GM12892 (cell line): ENCODE results near the gene SMG6.
A peak's percentile ranks its signal among the peaks of the same experiment; 100 is the strongest.

Source experiments
- DNase-seq: peaks from one replicate; pipeline ENCODE4 v3.0.0; 2011; ENCODE audit not compliant: insufficient read length
- FAIRE-seq: peaks from 2 replicates; lab custom pipeline; 2011; peaks lifted over from hg19 to GRCh38; lab: Jason Lieb, UNC
- POLR2A ChIP-seq: IDR thresholded peaks from 2 replicates; pipeline ENCODE4 v1.6.1; 2011; ENCODE audit warnings: low read depth, low read length, control low read depth
- POLR2AphosphoS5 ChIP-seq: IDR thresholded peaks from 2 replicates; pipeline ENCODE4 v1.6.1; 2011; ENCODE audit warnings: low read depth, low read length, control low read depth
- TAF1 ChIP-seq: IDR thresholded peaks from 2 replicates; pipeline ENCODE4 v1.6.1; 2011; ENCODE audit warnings: low read depth, mild to moderate bottlenecking, control low read depth, low read length, borderline replicate concordance

Gene SMG6

DNA sequence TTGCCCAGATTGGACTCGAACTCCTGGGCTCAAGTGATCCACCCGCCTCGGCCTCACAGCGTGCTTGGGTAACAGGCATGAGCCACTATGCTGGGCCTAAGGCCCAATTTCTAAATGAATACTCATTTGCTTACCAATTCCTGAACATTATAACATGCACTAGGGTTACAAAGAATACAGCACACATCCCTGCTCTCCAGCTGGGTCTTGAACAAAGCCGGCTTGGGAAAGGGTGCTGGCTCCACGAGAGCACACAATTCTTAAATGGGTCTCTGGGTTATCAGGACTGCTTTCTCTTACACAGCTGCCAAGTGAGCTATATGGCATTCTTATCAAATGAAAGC is 190.3 kb downstream of the SMG6 start:
- FAIRE-seq (no peak), DNase-seq (no peak)
- TF ChIP-seq POLR2AphosphoS5 = no peak
- TF ChIP-seq POLR2A = no peak
- TF ChIP-seq TAF1 = no peak

DNA sequence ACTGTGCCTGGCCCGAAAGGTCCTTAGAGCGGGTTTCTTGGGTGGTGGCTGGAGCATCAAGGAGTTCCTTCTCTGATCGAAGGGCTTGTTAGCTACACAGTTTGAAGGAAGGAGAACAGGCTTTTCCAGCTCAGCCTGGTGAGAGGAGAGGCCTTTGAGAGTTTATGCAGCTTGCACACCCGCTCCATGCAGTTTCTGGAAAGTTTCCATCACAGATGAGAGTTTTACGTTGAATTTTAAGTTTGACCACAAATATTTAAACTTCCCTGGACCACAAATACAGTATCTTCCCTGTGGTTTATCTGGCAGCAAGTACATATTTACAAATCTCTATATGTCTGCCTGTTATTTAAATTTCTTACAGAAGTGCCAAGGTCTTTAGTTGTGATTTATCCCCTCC is 191.9 kb downstream of the SMG6 start:
- no peak for DNase-seq
- no peak for FAIRE-seq
- TF ChIP-seq POLR2A = no peak
- no peak for TF ChIP-seq POLR2AphosphoS5
- TF ChIP-seq TAF1 = no peak

DNA sequence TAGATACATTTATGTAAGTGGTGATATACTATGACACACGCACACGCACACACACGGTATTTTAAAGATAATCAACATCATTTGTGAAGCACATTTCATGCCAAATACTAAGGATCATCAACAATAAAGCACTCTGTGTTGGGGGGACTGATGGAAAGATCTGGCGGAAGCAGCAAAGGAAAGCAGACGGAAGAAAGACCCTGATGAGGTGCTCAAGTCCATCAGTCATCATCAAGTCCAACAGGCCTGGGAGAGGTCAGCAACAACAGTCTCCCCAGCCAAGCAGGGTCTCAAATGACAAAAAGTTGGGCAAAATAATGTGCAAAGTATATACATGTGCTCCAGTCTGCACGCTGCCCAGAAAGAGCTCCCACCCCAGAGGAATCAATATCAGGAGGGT is 193.1 kb downstream of the SMG6 start:
- DNase-seq (no peak), FAIRE-seq (no peak)
- TF ChIP-seq TAF1 (no peak), POLR2A (no peak), POLR2AphosphoS5 (no peak)

DNA sequence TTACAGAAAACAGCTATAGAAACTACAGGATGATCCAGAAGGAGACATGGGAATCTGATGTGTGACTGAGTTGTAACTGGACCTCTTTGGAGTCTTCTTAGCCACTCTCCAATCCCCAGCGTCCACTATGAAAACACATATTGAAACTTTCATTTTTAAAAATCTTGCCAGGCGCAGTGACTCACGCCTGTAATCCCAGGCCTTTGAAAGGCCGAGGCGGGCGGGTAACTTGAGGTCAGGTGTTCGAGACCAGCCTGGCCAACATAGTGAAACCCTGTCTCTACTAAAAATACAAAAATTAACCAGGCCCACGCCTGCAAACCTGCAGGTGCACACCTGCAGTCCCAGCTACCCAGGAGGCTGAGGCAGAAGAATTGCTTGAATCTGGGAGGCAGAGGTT is 195.4 kb downstream of the SMG6 start:
- DNase-seq (no peak), FAIRE-seq (peak; percentile 44)
- TF ChIP-seq POLR2A (no peak), POLR2AphosphoS5 (no peak), TAF1 (no peak)

DNA sequence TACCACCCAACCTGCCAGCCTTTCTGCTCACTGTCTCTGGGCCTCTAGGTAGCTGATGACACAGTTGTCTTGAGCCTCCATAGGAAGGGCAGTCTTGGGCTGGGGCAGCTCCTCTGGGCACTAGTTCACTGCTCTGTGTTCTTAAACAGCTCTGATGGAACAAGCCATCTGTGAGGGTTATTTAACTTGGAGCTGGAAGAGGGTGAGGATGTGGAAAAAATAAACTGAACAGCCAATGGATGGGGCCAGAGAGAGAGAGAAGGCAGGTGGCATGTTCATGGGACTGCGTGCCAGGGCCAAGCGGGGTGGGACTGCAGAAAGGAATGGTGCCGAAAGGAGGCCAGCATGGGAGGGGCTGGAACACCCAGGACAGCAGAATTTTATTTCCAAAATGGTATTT is 196.1 kb downstream of the SMG6 start:
- no peak for TF ChIP-seq TAF1
- TF ChIP-seq POLR2AphosphoS5 = no peak
- TF ChIP-seq POLR2A = no peak
- DNase-seq = no peak
- FAIRE-seq = peak; percentile 51

DNA sequence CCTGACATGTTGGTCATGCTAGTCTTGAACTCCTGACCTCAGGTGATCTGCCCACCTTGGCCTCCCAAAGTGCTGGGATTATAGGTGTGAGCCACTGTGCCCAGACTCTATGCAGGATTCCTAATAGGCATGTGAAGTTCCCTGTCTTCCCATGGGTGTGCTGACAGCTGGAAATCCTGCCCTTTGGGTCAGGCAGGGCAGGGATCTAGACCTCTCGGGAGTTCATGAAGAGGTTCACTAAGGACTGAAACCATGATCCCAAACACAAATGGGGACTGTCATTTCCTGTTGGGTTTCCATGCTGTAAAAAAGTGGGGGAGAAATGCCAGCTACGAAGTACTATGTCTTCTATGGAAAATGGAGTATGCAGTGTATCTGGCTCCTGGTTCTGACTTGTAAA is 196.5 kb downstream of the SMG6 start:
- FAIRE-seq = no peak

DNA sequence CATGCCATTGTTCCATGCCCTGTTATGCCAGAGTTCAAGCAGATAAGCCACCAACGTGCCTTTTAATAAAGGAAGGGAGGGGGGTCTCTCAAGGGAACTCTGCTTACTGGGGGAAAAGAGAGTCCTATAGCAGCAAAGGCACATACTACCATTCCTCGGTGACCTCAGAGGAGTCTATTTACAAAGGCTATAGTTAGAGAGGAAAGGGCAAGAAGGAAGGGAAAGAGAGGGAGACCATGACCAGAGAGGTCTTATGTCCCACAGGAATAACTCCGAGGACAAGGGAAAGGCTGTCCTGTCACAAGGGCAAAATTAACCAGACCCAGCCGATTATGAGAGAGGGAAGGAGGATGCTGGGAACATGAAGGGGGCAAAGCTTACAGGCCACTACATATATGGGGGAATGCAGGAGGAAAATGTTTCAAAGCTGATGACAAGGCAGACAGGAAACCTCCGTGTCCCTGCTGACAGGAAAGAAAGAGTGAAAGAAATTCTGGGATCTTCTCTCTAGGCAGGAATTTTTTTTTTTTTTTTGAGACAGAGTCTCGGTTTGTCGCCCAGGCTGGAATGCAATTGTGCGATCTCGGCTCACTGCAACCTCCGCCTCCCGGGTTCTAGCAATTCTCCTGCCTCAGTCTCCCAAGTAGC is 197.2 kb downstream of the SMG6 start:
- DNase-seq (no peak), FAIRE-seq (no peak)
- TF ChIP-seq TAF1 = no peak
- TF ChIP-seq POLR2A = no peak
- no peak for TF ChIP-seq POLR2AphosphoS5

More for the DNA sequence above, 196.5 kb downstream of the SMG6 start:
- no peak for DNase-seq
- no peak for TF ChIP-seq POLR2A
- no peak for TF ChIP-seq TAF1
- no peak for TF ChIP-seq POLR2AphosphoS5

DNA sequence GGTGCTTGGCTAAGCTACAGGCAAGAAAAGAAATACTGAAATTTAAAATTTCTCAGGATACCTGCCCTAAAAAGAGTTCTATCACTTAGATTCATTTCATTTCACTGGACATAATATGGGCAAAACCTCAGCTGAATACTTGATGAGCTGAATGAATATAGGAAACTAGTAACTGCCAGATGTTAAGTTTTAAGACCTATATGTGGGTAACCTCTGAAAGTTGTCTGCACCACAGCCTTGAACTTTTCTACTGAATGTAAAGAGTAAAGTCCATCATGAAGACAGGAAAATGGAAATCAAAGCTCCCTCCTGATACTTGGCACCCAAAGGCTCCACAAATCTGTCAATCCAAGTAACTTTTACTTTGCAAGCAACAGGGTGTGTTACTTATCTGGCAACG is 197.9 kb downstream of the SMG6 start:
- no peak for TF ChIP-seq POLR2A
- TF ChIP-seq TAF1 = no peak
- no peak for TF ChIP-seq POLR2AphosphoS5
- no peak for FAIRE-seq
- DNase-seq = no peak

DNA sequence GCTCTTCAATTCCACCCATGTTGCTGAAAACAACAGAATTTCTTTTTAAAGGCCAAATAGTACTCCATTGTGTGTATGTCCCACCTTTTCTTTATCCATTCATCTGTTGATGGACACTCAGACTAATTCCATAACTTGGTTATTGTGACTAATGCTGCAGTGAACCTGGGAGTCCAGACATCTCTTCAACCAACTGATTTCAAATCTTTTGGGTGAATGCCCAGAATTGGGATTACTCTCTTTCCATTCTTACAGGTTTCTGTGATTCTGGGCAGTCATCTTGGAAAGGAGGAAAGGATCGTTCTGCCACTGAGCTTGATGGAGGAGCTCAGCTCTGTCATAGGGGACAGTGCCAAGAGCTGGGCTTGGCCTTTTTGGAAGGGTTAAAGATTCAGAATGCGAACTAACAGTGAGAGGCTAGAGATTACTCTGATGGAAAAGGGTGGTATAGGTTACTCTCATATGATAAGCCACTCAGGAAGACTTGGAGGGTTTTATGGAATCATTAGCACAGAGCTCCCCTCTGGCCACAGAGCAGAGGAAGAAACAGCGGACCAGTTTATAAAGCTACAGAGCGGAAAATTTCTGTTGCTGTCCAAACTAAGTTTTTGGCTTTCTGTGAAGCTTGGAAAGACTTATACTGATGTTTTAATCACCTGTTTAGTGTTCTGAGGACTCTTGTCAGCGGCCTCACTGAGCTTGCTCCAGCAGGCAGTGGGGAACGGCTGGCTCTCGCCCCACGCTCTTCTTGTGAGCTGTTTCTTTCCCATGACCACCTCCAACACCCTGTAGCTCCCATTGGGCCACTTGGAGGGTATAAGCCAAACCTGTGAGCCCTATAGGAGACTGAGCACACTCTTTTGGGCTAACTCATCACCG is 200.4 kb downstream of the SMG6 start:
- TF ChIP-seq POLR2A (no peak), POLR2AphosphoS5 (no peak), TAF1 (no peak)
- DNase-seq (no peak), FAIRE-seq (no peak)

DNA sequence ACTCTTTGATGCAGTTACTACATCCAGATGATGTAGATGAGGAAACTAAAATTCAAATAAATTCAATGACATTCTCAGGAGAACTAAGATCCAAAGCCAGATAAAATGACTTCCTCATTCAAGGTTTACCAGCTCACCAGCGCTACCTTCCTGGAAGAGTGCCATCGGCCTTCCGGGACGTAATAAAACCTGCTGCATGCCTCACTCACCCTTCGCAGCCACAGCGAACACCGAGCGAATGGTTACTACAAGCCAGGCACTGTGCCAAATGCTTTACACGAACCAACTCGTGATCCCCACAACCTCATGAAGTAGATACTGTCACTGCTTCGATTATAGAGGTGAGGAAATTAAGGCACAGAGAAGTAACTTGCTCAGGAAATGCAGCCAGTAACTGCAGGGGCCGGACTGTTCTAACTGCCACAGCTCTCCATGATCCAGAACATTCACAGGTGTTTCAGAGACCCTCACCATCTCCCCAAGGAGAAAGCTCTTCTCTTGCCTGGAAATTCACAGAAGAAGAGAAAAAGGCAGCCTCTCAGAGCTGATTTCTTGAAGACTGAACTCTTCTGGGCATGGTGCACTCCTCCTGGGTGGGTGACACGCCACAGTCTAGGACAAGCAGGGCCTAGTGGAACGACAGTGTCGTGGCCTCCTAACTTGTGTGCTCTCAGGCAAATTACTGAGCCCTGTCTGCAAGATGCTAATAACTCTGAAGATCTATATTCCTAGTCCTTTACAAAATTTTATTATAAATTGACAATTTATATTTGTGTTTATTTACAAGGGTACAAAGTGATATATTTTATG is 201.9 kb downstream of the SMG6 start:
- TF ChIP-seq POLR2AphosphoS5 (no peak), TAF1 (no peak), POLR2A (no peak)
- peak; percentile 66 for FAIRE-seq
- no peak for DNase-seq

DNA sequence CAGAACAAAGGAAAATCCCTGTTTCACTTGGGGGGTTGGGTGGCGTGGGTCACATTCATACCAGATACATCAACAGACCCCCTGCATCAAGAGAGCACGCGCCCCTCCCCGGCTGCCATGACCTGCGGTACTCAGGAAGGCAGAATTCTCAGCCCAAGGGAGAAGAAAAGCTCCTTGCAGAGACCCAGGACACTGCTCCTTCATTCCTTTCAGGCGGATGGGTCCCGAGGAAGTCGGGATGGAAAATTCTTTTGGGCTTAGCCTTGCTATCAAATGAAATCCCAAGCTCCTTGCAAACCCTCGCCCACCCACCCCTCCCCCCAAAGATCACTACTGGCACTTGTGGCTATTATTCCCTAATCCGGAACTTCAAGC is 208.1 kb downstream of the SMG6 start:
- FAIRE-seq = no peak
- TF ChIP-seq POLR2AphosphoS5 (no peak), POLR2A (no peak), TAF1 (no peak)
- DNase-seq = no peak
